Esophagus muscularis mucosa (tissue), 4 donors: ENCODE results near the gene NFATC1. TPM values are rescaled to one million over a fixed set of nuclear protein-coding genes. Genes with fewer than 3 reads are reported as not detected.
A peak's percentile ranks its signal among the peaks of the same experiment; 100 is the strongest.

Source experiments
- DNase-seq: peaks from one replicate; pipeline ENCODE4 v3.0.0-alpha.2; 2017; ENCODE audit errors: extremely low spot score
- H3K27ac ChIP-seq, 4 donors: fragments of 200-600 bp; sonication (generic); replicated peaks in 1 of 4; 1 replicate in 3 of 4; 2 replicates in 1 of 4; pipeline ENCODE4 v1.5.1; 2016 to 2019; ENCODE audit warnings: mild to moderate bottlenecking in 1 of 4
- H3K27me3 ChIP-seq, 4 donors: fragments of 200-600 bp; sonication (generic); one replicate each; pipeline versions ENCODE4 v1.5.1 to v1.6.0; 2016 to 2019
- H3K36me3 ChIP-seq, 4 donors: fragments of 200-600 bp; sonication (generic); one replicate each; pipeline ENCODE4 v1.5.1; 2016 to 2019
- H3K4me1 ChIP-seq, 4 donors: fragments of 200-600 bp; sonication (generic); one replicate each; pipeline ENCODE4 v1.5.1; 2016 to 2019
- H3K4me3 ChIP-seq, 4 donors: fragments of 200-600 bp; sonication (generic); 1 replicate in 2 of 4; 2 replicates in 2 of 4; pipeline ENCODE4 v1.5.1; 2016 to 2019; ENCODE audit warnings: mild to moderate bottlenecking in 4 of 4, moderate library complexity in 1 of 4
- H3K9me3 ChIP-seq, 4 donors: fragments of 200-600 bp; sonication (generic); 1 replicate in 3 of 4; 2 replicates in 1 of 4; pipeline ENCODE4 v1.5.1; 2016 to 2019
- CTCF ChIP-seq, 3 experiments: fragments of 200-600 bp in 2 of 3; fragments of 450-650 bp in 1 of 3; sonication (generic) in 2 of 3; IDR thresholded peaks; one replicate each; pipeline ENCODE4 v1.5.1; 2017 to 2019; ENCODE audit warnings: antibody characterized with exemption in 3 of 3, mild to moderate bottlenecking in 2 of 3, moderate library complexity in 1 of 3
- EP300 ChIP-seq: sonication (generic); formaldehyde crosslinking; IDR thresholded peaks from one replicate; pipeline ENCODE4 v1.6.1; 2017; ENCODE audit warnings: antibody characterized with exemption
- POLR2A ChIP-seq: fragments of 450-650 bp; IDR thresholded peaks from one replicate; pipeline ENCODE4 v1.6.1; 2017; ENCODE audit warnings: antibody characterized with exemption, moderate library complexity, mild to moderate bottlenecking, low read depth
- POLR2AphosphoS5 ChIP-seq, 2 donors: sonication (generic); formaldehyde crosslinking; IDR thresholded peaks; one replicate each; pipeline ENCODE4 v1.6.1; 2017; ENCODE audit warnings: antibody characterized with exemption in 2 of 2
- WGBS: methylation state at CpG from one replicate; pipeline ENCODE4 v1.1.5; 2018; 5-methylcytosine and 5-hydroxymethylcytosine counted together
- intact Hi-C: fragments of 100-400 bp; cut with DNase I; formaldehyde crosslinking; loops from one replicate; pipeline ENCODE4 v1.15.1; 2023
- total RNA-seq, 4 donors: library from RNA; depleted of rRNA; stranded (reverse); fragments of >200 nt; gene quantifications; one replicate each; pipeline versions ENCODE4 v1.1.0 to v1.2.1, GENCODE V29; 2016

The NFATC1 gene
- total RNA-seq, 4 donors from 2014 or later: 15.0 to 22.0 (median 17.8) TPM

- no peak for TF ChIP-seq POLR2A
- TF ChIP-seq CTCF (IDR thresholded peaks at IDR 0.05): no peak
- TF ChIP-seq POLR2AphosphoS5 (IDR thresholded peaks at IDR 0.05): no peak
- TF ChIP-seq EP300: no peak
- intact Hi-C loops: no loop called here
- peaks cover 31 to 49% (median 39%) of the 10 kb centered on the region in 4 donors for H3K4me1 ChIP-seq
- 65% methylated on average over 16 of the region's 31 CpGs for WGBS
- DNase-seq: no peak
- peak overlapping the region in 3 of 4 donors; percentile 16 to 79 (median 70) for H3K27ac ChIP-seq
- H3K9me3 ChIP-seq: no peaks in the 10 kb centered on the region
- H3K4me3 ChIP-seq: no peak overlapping the region
- no peaks in the 10 kb centered on the region for H3K27me3 ChIP-seq
- H3K36me3 ChIP-seq: peaks cover 0 to 54% (median 48%) of the 10 kb centered on the region in 4 donors
Measured at GRCh38 chr18:79460481-79461300, 65.0 kb downstream of the NFATC1 start.

- H3K9me3 ChIP-seq: no peaks in the 10 kb centered on the region
- no peak overlapping the region for H3K4me3 ChIP-seq
- no peak for DNase-seq
- TF ChIP-seq POLR2A (no peak), POLR2AphosphoS5 (IDR thresholded peaks at IDR 0.05) (no peak), EP300 (no peak), CTCF (IDR thresholded peaks at IDR 0.05) (no peak)
- no peak overlapping the region for H3K27ac ChIP-seq
- H3K27me3 ChIP-seq: no peaks in the 10 kb centered on the region
- H3K36me3 ChIP-seq: peaks cover 0 to 48% (median 43%) of the 10 kb centered on the region in 4 donors
- WGBS: 88% methylated on average over 20 of the region's 22 CpGs
- intact Hi-C loops: no loop called here
- peaks cover 34 to 54% (median 41%) of the 10 kb centered on the region in 4 donors for H3K4me1 ChIP-seq
Measured at GRCh38 chr18:79461627-79462026, 65.9 kb downstream of the NFATC1 start.

- DNase-seq: no peak
- 84% methylated on average over 20 of the region's 25 CpGs for WGBS
- intact Hi-C loops: no loop called here
Measured at GRCh38 chr18:79463424-79463960, 67.8 kb downstream of the NFATC1 start.

GRCh38 chr18:79465392-79465991, 69.8 kb downstream of the NFATC1 start:
- Histone ChIP-seq H3K27ac (no peak overlapping the region), H3K9me3 (no peaks in the 10 kb centered on the region), H3K27me3 (no peaks in the 10 kb centered on the region), H3K4me3 (peak overlapping the region in 1 of 4 donors; percentile 9), H3K4me1 (peaks cover 10 to 24% (median 12%) of the 10 kb centered on the region in 4 donors), H3K36me3 (peaks cover 18 to 76% (median 69%) of the 10 kb centered on the region in 4 donors)
- intact Hi-C loops: no loop called here
- no peak for DNase-seq
- no peak for TF ChIP-seq EP300
- no peak for TF ChIP-seq POLR2A
- TF ChIP-seq CTCF (IDR thresholded peaks at IDR 0.05): no peak
- no peak for TF ChIP-seq POLR2AphosphoS5 (IDR thresholded peaks at IDR 0.05)
- 65% methylated on average over 21 of the region's 26 CpGs for WGBS

More at GRCh38 chr18:79463424-79463960, 67.8 kb downstream of the NFATC1 start:
- H3K4me1 ChIP-seq: peaks cover 22 to 44% (median 32%) of the 10 kb centered on the region in 4 donors
- TF ChIP-seq EP300 (no peak), POLR2A (no peak), CTCF (IDR thresholded peaks at IDR 0.05) (no peak), POLR2AphosphoS5 (IDR thresholded peaks at IDR 0.05) (no peak)
- H3K9me3 ChIP-seq: no peaks in the 10 kb centered on the region
- H3K27ac ChIP-seq: no peak overlapping the region
- H3K27me3 ChIP-seq: no peaks in the 10 kb centered on the region
- H3K4me3 ChIP-seq: no peak overlapping the region
- H3K36me3 ChIP-seq: peaks cover 8 to 57% (median 53%) of the 10 kb centered on the region in 4 donors
